ENCODE measurements around the gene IQCM. TPM values are rescaled to one million over a fixed set of nuclear protein-coding genes. Genes with fewer than 3 reads are reported as not detected.

The IQCM gene
- total and polyA plus RNA-seq, 2 donors (not counting 3 experiments of a cell fraction or from before 2014, with no cell fraction given), result not detected

- no TSS peak for BruUV-seq (replicated peaks)
- Histone ChIP-seq H3K27me3 (ENCODE audit: control insufficient read depth in 2 of 2, insufficient read depth in 2 of 2, low read length in 2 of 2) (no peaks in the 10 kb centered on the region), H3K9ac (replicated peaks; ENCODE audit: extremely low read depth, insufficient read depth, low read length) (no peak overlapping the region), H3K9me3 (replicated peaks; ENCODE audit: control insufficient read depth, insufficient read depth, low read length) (no peaks in the 10 kb centered on the region), H3K79me2 (ENCODE audit: control insufficient read depth, insufficient read depth, low read length) (no peaks in the 10 kb centered on the region), H3K27ac (ENCODE audit: insufficient read depth, low read depth, low read length) (no peak overlapping the region), H3K4me1 (ENCODE audit: control insufficient read depth, extremely low read depth, insufficient read depth, low read length) (no peaks in the 10 kb centered on the region), H4K20me1 (replicated peaks; ENCODE audit: control insufficient read depth, extremely low read depth, insufficient read depth, low read length) (no peaks in the 10 kb centered on the region), H3K4me2 (ENCODE audit: insufficient read depth, low read length) (no peak overlapping the region), H3K9me1 (replicated peaks; ENCODE audit: control insufficient read depth, extremely low read depth, insufficient read depth, low read length) (no peaks in the 10 kb centered on the region), H3K4me3 (replicated peaks in 1 of 3; ENCODE audit: insufficient read depth in 1 of 3, low read depth in 1 of 3, low read length in 3 of 3) (no peak overlapping the region), H2AFZ (ENCODE audit: low read depth, low read length) (no peak overlapping the region), H3K36me3 (ENCODE audit: control insufficient read depth in 2 of 2, extremely low read depth in 1 of 2, insufficient read depth in 2 of 2, low read length in 2 of 2) (no peaks in the 10 kb centered on the region)
- DNase-seq (ENCODE audit: low read depth, low spot score) (peak; percentile 37), FAIRE-seq (no peak)
- dilution Hi-C loops (cut with MboI; ENCODE audit: extremely low pct_ligation_motif_present, low sequenced_read_pairs) (no loop called here), intact Hi-C loops (cut with micrococcal nuclease) (no loop called here)
- POLR2A ChIA-PET, result no interaction called here
- CTCF ChIA-PET, result no interaction called here
- peak; percentile 51 for TF ChIP-seq FOS (IDR thresholded peaks at IDR 0.05; ENCODE audit: borderline replicate concordance, insufficient read depth, low read length)
- TF ChIP-seq POLR2AphosphoS5 (IDR thresholded peaks at IDR 0.05; ENCODE audit: insufficient read depth, low read depth, low read length), result no peak
Observed at GRCh38 chr4:149784018-149784417, 31.6 kb downstream of the IQCM start.

- dilution Hi-C loops (cut with MboI; ENCODE audit: extremely low pct_ligation_motif_present, low sequenced_read_pairs) (no loop called here), intact Hi-C loops (cut with micrococcal nuclease) (no loop called here)
- H2AFZ ChIP-seq (ENCODE audit: low read depth, low read length), result no peak overlapping the region
- POLR2A ChIA-PET, result no interaction called here
- TF ChIP-seq MYC (IDR thresholded peaks at IDR 0.05; ENCODE audit: low read depth, low read length), result no peak
- TF ChIP-seq FOS (IDR thresholded peaks at IDR 0.05; ENCODE audit: borderline replicate concordance, insufficient read depth, low read length), result no peak
- no peak for TF ChIP-seq GATA2 (IDR thresholded peaks at IDR 0.05; ENCODE audit: insufficient read depth, insufficient read length, low read depth, low read length)
- no peak for TF ChIP-seq JUN (IDR thresholded peaks at IDR 0.05; ENCODE audit: borderline replicate concordance, insufficient read depth, insufficient read length, low read depth)
- no peak for TF ChIP-seq CTCF (IDR thresholded peaks at IDR 0.05; ENCODE audit: extremely low read depth in 1 of 2, insufficient read depth in 1 of 2, low read depth in 1 of 2, low read length in 2 of 2)
- no peak for TF ChIP-seq EZH2 (IDR thresholded peaks at IDR 0.05; ENCODE audit: borderline replicate concordance, low read depth, low read length, severe bottlenecking)
- no peak for TF ChIP-seq MAX (IDR thresholded peaks at IDR 0.05; ENCODE audit: insufficient read depth, insufficient read length)
- no peak for TF ChIP-seq POLR2A (IDR thresholded peaks at IDR 0.05; ENCODE audit: low read depth, low read length)
- no peak for TF ChIP-seq POLR2AphosphoS5 (IDR thresholded peaks at IDR 0.05; ENCODE audit: insufficient read depth, low read depth, low read length)
- no TSS peak for BruUV-seq (replicated peaks)
- no peak overlapping the region for H3K4me2 ChIP-seq (ENCODE audit: insufficient read depth, low read length)
- no peak for FAIRE-seq
- H4K20me1 ChIP-seq (replicated peaks; ENCODE audit: control insufficient read depth, extremely low read depth, insufficient read depth, low read length), result no peaks in the 10 kb centered on the region
- H3K27me3 ChIP-seq (ENCODE audit: control insufficient read depth in 2 of 2, insufficient read depth in 2 of 2, low read length in 2 of 2), result no peaks in the 10 kb centered on the region
- H3K9me1 ChIP-seq (replicated peaks; ENCODE audit: control insufficient read depth, extremely low read depth, insufficient read depth, low read length), result no peaks in the 10 kb centered on the region
- DNase-seq (ENCODE audit: low read depth, low spot score), result no peak
- H3K27ac ChIP-seq (ENCODE audit: insufficient read depth, low read depth, low read length), result no peak overlapping the region
- no peak overlapping the region for H3K9ac ChIP-seq (replicated peaks; ENCODE audit: extremely low read depth, insufficient read depth, low read length)
- H3K4me3 ChIP-seq (replicated peaks in 1 of 3; ENCODE audit: insufficient read depth in 1 of 3, low read depth in 1 of 3, low read length in 3 of 3), result no peak overlapping the region
- no peaks in the 10 kb centered on the region for H3K79me2 ChIP-seq (ENCODE audit: control insufficient read depth, insufficient read depth, low read length)
- no peaks in the 10 kb centered on the region for H3K4me1 ChIP-seq (ENCODE audit: control insufficient read depth, extremely low read depth, insufficient read depth, low read length)
- CTCF ChIA-PET, result no interaction called here
- H3K36me3 ChIP-seq (ENCODE audit: control insufficient read depth in 2 of 2, extremely low read depth in 1 of 2, insufficient read depth in 2 of 2, low read length in 2 of 2), result no peaks in the 10 kb centered on the region
- no peaks in the 10 kb centered on the region for H3K9me3 ChIP-seq (replicated peaks; ENCODE audit: control insufficient read depth, insufficient read depth, low read length)
Observed at GRCh38 chr4:149781150-149781549, 34.5 kb downstream of the IQCM start.
